PC-9 (cell line): Measurements from ENCODE around the gene DOCK6. TPM values are rescaled to one million over a fixed set of nuclear protein-coding genes. Genes with fewer than 3 reads are reported as not detected.

ENCODE experiments used
- BruUV-seq: library from RNA; stranded (reverse); fragments of 400-500 nt; replicated peaks from 2 replicates; lab custom pipeline; 2021; lab: Mats Ljungman, UMichigan
- CTCF ChIA-PET: fragments of 300-600 bp; sonication (Branson Sonifier 250); formaldehyde crosslinking; loops from one replicate; lab custom pipeline; 2022; ENCODE audit warnings: antibody characterized with exemption; lab: Charles Lee
- POLR2A ChIA-PET: fragments of 300-600 bp; sonication (Branson Sonifier 250); formaldehyde crosslinking; loops from one replicate; lab custom pipeline; 2022; ENCODE audit warnings: antibody characterized with exemption; ENCODE audit not compliant: unreplicated experiment; lab: Charles Lee
- DNase-seq, 2 experiments: peaks; one replicate each; pipeline versions ENCODE4 v3.0.0 to v3.0.0-alpha.2; 2015 to 2022; ENCODE audit warnings: mixed read lengths in 1 of 2
- H2AFZ ChIP-seq: fragments of 200-600 bp; sonication (generic); 2 replicates; pipeline ENCODE4 v1.8.1; 2017; ENCODE audit warnings: antibody characterized with exemption
- H3F3A ChIP-seq: fragments of 200-600 bp; sonication (generic); 2 replicates; pipeline ENCODE4 v1.8.1; 2017; ENCODE audit warnings: antibody characterized with exemption, mild to moderate bottlenecking, low read depth; ENCODE audit not compliant: insufficient read depth
- H3K27ac ChIP-seq: fragments of 200-600 bp; sonication (generic); 2 replicates; pipeline ENCODE4 v1.6.1; 2016; ENCODE audit warnings: mixed run types
- H3K27me3 ChIP-seq: fragments of 200-600 bp; sonication (generic); 2 replicates; pipeline ENCODE4 v1.6.1; 2016; ENCODE audit warnings: low read depth, mixed run types; ENCODE audit not compliant: insufficient read depth
- H3K36me3 ChIP-seq: fragments of 200-600 bp; sonication (generic); 2 replicates; pipeline ENCODE4 v1.6.1; 2016; ENCODE audit warnings: low read depth, mixed run types
- H3K4me1 ChIP-seq: fragments of 200-600 bp; sonication (generic); replicated peaks from 2 replicates; pipeline ENCODE4 v1.6.1; 2016; ENCODE audit warnings: mixed run types; ENCODE audit not compliant: insufficient read depth
- H3K4me2 ChIP-seq: fragments of 200-600 bp; sonication (generic); 2 replicates; pipeline ENCODE4 v1.6.1; 2017; ENCODE audit warnings: mixed run types
- H3K4me3 ChIP-seq: fragments of 200-600 bp; sonication (generic); 2 replicates; pipeline ENCODE4 v1.6.1; 2016; ENCODE audit warnings: mixed run types
- H3K79me2 ChIP-seq: fragments of 200-600 bp; sonication (generic); 2 replicates; pipeline ENCODE4 v1.6.1; 2017; ENCODE audit warnings: low read depth, mixed run types
- H3K9me2 ChIP-seq: fragments of 200-600 bp; sonication (generic); 2 replicates; pipeline ENCODE4 v1.8.1; 2017; ENCODE audit warnings: mild to moderate bottlenecking; ENCODE audit not compliant: insufficient read depth
- H3K9me3 ChIP-seq: fragments of 200-600 bp; sonication (generic); 2 replicates; pipeline ENCODE4 v1.8.1; 2016; ENCODE audit warnings: low read depth; ENCODE audit not compliant: insufficient read depth
- H4K20me1 ChIP-seq: fragments of 200-600 bp; sonication (generic); 2 replicates; pipeline ENCODE4 v1.8.1; 2017; ENCODE audit not compliant: insufficient read depth
- CTCF ChIP-seq: fragments of 200-600 bp; sonication (generic); conservative IDR thresholded peaks from 2 replicates; pipeline ENCODE4 v1.6.1; 2017; ENCODE audit warnings: mixed run types, antibody characterized with exemption, mild to moderate bottlenecking, moderate library complexity
- EZH2 ChIP-seq: fragments of 200-600 bp; sonication (generic); IDR thresholded peaks from 2 replicates; pipeline ENCODE4 v1.8.0; 2017; ENCODE audit warnings: antibody characterized with exemption, low read depth
- intact Hi-C: fragments of 100-400 bp; cut with micrococcal nuclease; formaldehyde crosslinking; loops from one replicate; pipeline ENCODE4 v1.10.0; 2022; ENCODE audit not compliant: unreplicated experiment
- total RNA-seq: library from RNA; stranded (reverse); gene quantifications from 2 replicates; pipeline ENCODE4 v1.2.3, GENCODE V29; 2021

DOCK6 gene
- total RNA-seq, 1 experiment from 2014 or later: 32.5 TPM

GRCh38 chr19:11248852-11249251 is 13.5 kb downstream of the DOCK6 start:
- no peak overlapping the region for H2AFZ ChIP-seq
- BruUV-seq: no TSS peak
- H3K4me3 ChIP-seq: no peak overlapping the region
- DNase-seq: no peak
- no peaks in the 10 kb centered on the region for H3K27me3 ChIP-seq
- no peak for TF ChIP-seq EZH2
- no peak for TF ChIP-seq CTCF
- H3K4me1 ChIP-seq: no peaks in the 10 kb centered on the region
- no peak overlapping the region for H3K27ac ChIP-seq
- CTCF ChIA-PET: no interaction called here
- H3F3A ChIP-seq: peaks cover 17% of the 10 kb centered on the region
- 0 out of 2 replicates have a peak, but pooled peaks cover 2% of the 10 kb centered on the region for H4K20me1 ChIP-seq
- no peaks in the 10 kb centered on the region for H3K9me3 ChIP-seq
- POLR2A ChIA-PET: no interaction called here
- H3K9me2 ChIP-seq: no peaks in the 10 kb centered on the region
- H3K36me3 ChIP-seq: no peaks in the 10 kb centered on the region
- intact Hi-C loops: no loop called here
- H3K79me2 ChIP-seq: no peaks in the 10 kb centered on the region
- no peak overlapping the region for H3K4me2 ChIP-seq

GRCh38 chr19:11247934-11248333 is 14.4 kb downstream of the DOCK6 start:
- intact Hi-C loops: no loop called here
- Histone ChIP-seq H3F3A (peaks cover 17% of the 10 kb centered on the region), H4K20me1 (0 out of 2 replicates have a peak, but pooled peaks cover 2% of the 10 kb centered on the region), H3K9me3 (no peaks in the 10 kb centered on the region), H2AFZ (no peak overlapping the region), H3K27ac (no peak overlapping the region), H3K36me3 (peaks cover under 1% of the 10 kb centered on the region; the same call in 1 of the 2 replicates), H3K9me2 (no peaks in the 10 kb centered on the region), H3K27me3 (no peaks in the 10 kb centered on the region), H3K4me2 (no peak overlapping the region), H3K4me1 (no peaks in the 10 kb centered on the region), H3K79me2 (no peaks in the 10 kb centered on the region), H3K4me3 (no peak overlapping the region)
- CTCF ChIA-PET: no interaction called here
- no TSS peak for BruUV-seq
- TF ChIP-seq CTCF (no peak), EZH2 (no peak)
- DNase-seq: no peak
- POLR2A ChIA-PET: no interaction called here

GRCh38 chr19:11247391-11247790 is 14.9 kb downstream of the DOCK6 start:
- H3K9me3 ChIP-seq: no peaks in the 10 kb centered on the region
- no peak overlapping the region for H2AFZ ChIP-seq
- peaks cover 17% of the 10 kb centered on the region for H3F3A ChIP-seq
- no peaks in the 10 kb centered on the region for H3K79me2 ChIP-seq
- BruUV-seq: no TSS peak
- 0 out of 2 replicates have a peak, but pooled peaks cover 2% of the 10 kb centered on the region for H4K20me1 ChIP-seq
- ChIA-PET CTCF (interaction anchor here (0.7 kb wide), 1 partner anchor 325 kb away, joined by 8 read pairs; no protein-coding TSS in a partner anchor), POLR2A (no interaction called here)
- no peaks in the 10 kb centered on the region for H3K4me1 ChIP-seq
- H3K36me3 ChIP-seq: peaks cover 4% of the 10 kb centered on the region; the same call in 1 of the 2 replicates
- no peak overlapping the region for H3K4me3 ChIP-seq
- no peak overlapping the region for H3K4me2 ChIP-seq
- H3K27me3 ChIP-seq: no peaks in the 10 kb centered on the region
- no peak overlapping the region for H3K27ac ChIP-seq
- intact Hi-C loops: no loop called here
- no peaks in the 10 kb centered on the region for H3K9me2 ChIP-seq
- TF ChIP-seq CTCF (no peak), EZH2 (no peak)
- DNase-seq: no peak
